ENCODE data around the gene EIF2AK3.

DNA sequence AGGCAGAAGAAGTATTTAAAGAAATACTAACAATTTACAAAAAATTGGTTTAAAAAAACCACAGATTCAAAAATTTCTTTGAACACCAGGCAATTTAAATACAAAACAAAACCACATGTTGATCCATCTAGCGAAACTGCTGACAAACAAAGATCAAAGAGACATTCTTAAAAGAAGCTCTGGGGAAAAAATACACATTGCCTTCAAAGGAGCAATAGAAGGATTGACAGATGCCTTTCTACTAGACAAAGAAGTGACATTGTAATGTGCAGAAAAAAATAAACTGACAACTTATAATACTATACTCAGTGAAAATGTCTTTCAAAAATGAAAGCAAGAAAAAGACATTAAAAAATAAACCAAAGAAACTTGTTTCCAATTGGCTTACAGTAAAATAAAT lies 12.6 kb upstream of the EIF2AK3 start:
- no peak for TF ChIP-seq EZH2 (IDR thresholded peaks at IDR 0.05; ENCODE audit: low read length)
- TF ChIP-seq, protein P1, sequence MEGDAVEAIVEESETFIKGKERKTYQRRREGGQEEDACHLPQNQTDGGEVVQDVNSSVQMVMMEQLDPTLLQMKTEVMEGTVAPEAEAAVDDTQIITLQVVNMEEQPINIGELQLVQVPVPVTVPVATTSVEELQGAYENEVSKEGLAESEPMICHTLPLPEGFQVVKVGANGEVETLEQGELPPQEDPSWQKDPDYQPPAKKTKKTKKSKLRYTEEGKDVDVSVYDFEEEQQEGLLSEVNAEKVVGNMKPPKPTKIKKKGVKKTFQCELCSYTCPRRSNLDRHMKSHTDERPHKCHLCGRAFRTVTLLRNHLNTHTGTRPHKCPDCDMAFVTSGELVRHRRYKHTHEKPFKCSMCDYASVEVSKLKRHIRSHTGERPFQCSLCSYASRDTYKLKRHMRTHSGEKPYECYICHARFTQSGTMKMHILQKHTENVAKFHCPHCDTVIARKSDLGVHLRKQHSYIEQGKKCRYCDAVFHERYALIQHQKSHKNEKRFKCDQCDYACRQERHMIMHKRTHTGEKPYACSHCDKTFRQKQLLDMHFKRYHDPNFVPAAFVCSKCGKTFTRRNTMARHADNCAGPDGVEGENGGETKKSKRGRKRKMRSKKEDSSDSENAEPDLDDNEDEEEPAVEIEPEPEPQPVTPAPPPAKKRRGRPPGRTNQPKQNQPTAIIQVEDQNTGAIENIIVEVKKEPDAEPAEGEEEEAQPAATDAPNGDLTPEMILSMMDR (optimal IDR thresholded peaks at IDR 0.05 in 1 of 3, IDR thresholded peaks at IDR 0.05 in 1 of 3, conservative IDR thresholded peaks at IDR 0.05 in 1 of 3; ENCODE audit: extremely low read depth in 1 of 3, insufficient read depth in 2 of 3, low read length in 3 of 3): no peak
